HepG2 (cell line): ENCODE results near the gene ADH4. TPM values are rescaled to one million over a fixed set of nuclear protein-coding genes. Genes with fewer than 3 reads are reported as not detected.

Experiments
- AGO1 ChIP-seq: fragments of 200-400 bp; formaldehyde crosslinking; IDR thresholded peaks from 2 replicates; pipeline ENCODE4 v1.6.1; 2017; ENCODE audit warnings: mild to moderate bottlenecking, low read depth, low read length, moderate library complexity; ENCODE audit not compliant: poor library complexity, severe bottlenecking
- CENPT ChIP-seq: sonication (generic); formaldehyde crosslinking; IDR thresholded peaks from 2 replicates; pipeline ENCODE4 v1.8.0; 2022; ENCODE audit warnings: low read depth, mild to moderate bottlenecking, moderate library complexity, missing genetic modification reagents
- ISL2 ChIP-seq: sonication (generic); formaldehyde crosslinking; IDR thresholded peaks from 2 replicates; pipeline ENCODE4 v1.5.0; 2020; ENCODE audit warnings: missing genetic modification reagents
- KIAA2018 ChIP-seq: sonication (generic); formaldehyde crosslinking; IDR thresholded peaks from 2 replicates; pipeline ENCODE4 v1.5.0; 2020; ENCODE audit warnings: mild to moderate bottlenecking, missing genetic modification reagents, borderline replicate concordance
- NPAS2 ChIP-seq: sonication (generic); formaldehyde crosslinking; IDR thresholded peaks from 2 replicates; pipeline ENCODE4 v1.8.0; 2022; ENCODE audit warnings: mild to moderate bottlenecking, missing genetic modification reagents, borderline replicate concordance
- PPARG ChIP-seq: conservative IDR thresholded peaks from 2 replicates; pipeline ENCODE4 v1.6.1; 2016; ENCODE audit warnings: missing biosample characterization, missing genetic modification reagents
- polyA plus RNA-seq, 8 experiments: library from polyadenylated mRNA; depleted of rRNA in 3 of 8; stranded (reverse) in 7 of 8; unstranded in 1 of 8; fragments of >200 nt; fragmentation: Illumina TruSeq in 4 of 8; extraction: Trizol in 4 of 8; gene quantifications; 2 replicates each; pipeline versions ENCODE4 v1.2.1 to v1.2.3, GENCODE V29; 2011 to 2016; ENCODE audit warnings: low read depth in 4 of 8, missing spikeins in 1 of 8, mixed read lengths in 1 of 8; ENCODE audit not compliant: insufficient read depth in 1 of 8
- total RNA-seq, 5 experiments: library from RNA; depleted of rRNA; stranded (reverse); fragments of >200 nt; fragmentation: Illumina TruSeq; extraction: Trizol; gene quantifications; 2 replicates each; pipeline ENCODE4 v1.2.3, GENCODE V29; 2016; ENCODE audit warnings: low read depth in 1 of 5
- TF ChIP-seq, protein P1 (sequence below): sonication (generic); formaldehyde crosslinking; IDR thresholded peaks from 2 replicates; pipeline ENCODE4 v1.4.0; 2020; ENCODE audit warnings: mild to moderate bottlenecking, low read depth, missing genetic modification reagents
- TF ChIP-seq, protein P2 (sequence below): sonication (generic); formaldehyde crosslinking; conservative IDR thresholded peaks from 2 replicates; pipeline ENCODE4 v1.4.0; 2020; ENCODE audit warnings: mild to moderate bottlenecking, missing genetic modification reagents, moderate library complexity

Gene ADH4
- total and polyA plus RNA-seq, 2 of the 13 experiments (the other 11 are each of a cell fraction or from before 2014, with no cell fraction given): 24.3 to 31.1 TPM

- TF ChIP-seq, protein P1, sequence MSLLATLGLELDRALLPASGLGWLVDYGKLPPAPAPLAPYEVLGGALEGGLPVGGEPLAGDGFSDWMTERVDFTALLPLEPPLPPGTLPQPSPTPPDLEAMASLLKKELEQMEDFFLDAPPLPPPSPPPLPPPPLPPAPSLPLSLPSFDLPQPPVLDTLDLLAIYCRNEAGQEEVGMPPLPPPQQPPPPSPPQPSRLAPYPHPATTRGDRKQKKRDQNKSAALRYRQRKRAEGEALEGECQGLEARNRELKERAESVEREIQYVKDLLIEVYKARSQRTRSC (CRISPR knock-in tag): no peak
- TF ChIP-seq, protein P2, sequence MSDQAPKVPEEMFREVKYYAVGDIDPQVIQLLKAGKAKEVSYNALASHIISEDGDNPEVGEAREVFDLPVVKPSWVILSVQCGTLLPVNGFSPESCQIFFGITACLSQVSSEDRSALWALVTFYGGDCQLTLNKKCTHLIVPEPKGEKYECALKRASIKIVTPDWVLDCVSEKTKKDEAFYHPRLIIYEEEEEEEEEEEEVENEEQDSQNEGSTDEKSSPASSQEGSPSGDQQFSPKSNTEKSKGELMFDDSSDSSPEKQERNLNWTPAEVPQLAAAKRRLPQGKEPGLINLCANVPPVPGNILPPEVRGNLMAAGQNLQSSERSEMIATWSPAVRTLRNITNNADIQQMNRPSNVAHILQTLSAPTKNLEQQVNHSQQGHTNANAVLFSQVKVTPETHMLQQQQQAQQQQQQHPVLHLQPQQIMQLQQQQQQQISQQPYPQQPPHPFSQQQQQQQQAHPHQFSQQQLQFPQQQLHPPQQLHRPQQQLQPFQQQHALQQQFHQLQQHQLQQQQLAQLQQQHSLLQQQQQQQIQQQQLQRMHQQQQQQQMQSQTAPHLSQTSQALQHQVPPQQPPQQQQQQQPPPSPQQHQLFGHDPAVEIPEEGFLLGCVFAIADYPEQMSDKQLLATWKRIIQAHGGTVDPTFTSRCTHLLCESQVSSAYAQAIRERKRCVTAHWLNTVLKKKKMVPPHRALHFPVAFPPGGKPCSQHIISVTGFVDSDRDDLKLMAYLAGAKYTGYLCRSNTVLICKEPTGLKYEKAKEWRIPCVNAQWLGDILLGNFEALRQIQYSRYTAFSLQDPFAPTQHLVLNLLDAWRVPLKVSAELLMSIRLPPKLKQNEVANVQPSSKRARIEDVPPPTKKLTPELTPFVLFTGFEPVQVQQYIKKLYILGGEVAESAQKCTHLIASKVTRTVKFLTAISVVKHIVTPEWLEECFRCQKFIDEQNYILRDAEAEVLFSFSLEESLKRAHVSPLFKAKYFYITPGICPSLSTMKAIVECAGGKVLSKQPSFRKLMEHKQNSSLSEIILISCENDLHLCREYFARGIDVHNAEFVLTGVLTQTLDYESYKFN (CRISPR knock-in tag): peak; percentile 66
- TF ChIP-seq KIAA2018: no peak
- TF ChIP-seq AGO1: no peak
- TF ChIP-seq PPARG: no peak
- TF ChIP-seq ISL2 (CRISPR knock-in tag): peak; percentile 66
- no peak for TF ChIP-seq CENPT (CRISPR knock-in tag)
- no peak for TF ChIP-seq NPAS2 (CRISPR knock-in tag)
Observed at GRCh38 chr4:99144070-99144469, at the start of gene ADH4 (continued).
